Activated T-cell treated with anti-CD3 and anti-CD28 coated beads for 4 hours (primary cell): ENCODE results near the gene DDX53.

ENCODE experiments used
- DNase-seq: peaks from one replicate; pipeline ENCODE4 v3.0.0-alpha.2; 2020

The DDX53 gene

GRCh38 chrX:22999696-23000223 is at the start of gene DDX53:
Gene DDX53, plus strand, starts transcription at chrX:22999960. Its CDS starts 98 bp downstream, at chrX:23000058.
- no peak for DNase-seq

DNA sequence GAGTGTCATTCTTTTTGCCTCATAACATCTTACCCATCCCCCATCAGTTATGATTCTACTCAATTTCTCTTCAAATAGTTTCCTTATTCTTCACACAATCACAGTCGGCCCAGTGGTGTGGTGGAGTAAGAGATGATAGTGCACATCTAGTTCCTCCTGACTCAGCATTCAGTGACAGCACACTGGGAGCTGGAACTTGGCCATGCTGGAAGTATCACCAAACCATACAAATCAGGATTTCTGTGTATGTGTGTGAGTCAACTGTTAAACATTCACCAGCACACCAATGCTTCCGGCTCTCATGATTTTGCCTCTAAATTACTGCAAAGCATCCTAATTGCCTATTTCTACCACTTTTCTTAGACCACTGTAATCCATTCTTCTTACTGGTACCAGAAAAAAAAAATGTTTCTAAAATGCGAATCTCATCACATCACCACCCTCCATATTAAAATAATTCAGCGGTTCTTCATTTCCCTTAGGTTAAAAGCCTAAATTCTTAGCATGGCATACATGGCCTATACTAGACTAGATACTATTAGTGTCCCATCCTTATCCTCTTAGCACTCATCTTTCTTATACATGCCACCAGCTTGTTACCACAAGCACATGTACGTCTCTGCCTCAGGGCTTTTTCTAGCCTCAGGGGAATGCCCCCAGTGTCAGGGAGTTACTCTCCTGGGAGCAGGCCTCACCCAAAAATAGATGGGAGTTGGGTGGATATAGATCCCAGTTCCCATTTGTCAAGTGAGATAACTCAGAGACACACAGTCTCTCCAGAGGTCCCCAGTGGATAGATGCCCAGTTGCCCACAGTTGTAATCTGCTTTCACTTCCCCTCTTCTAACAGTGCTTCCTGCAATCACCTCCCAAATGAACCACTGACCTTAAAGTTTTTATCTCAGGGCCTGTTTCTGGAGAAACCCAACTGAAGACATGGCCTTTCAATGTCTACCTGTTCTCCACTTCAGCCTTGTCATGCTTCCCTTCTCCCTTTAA is 49.2 kb upstream of the DDX53 start:
- no peak for DNase-seq

DNA sequence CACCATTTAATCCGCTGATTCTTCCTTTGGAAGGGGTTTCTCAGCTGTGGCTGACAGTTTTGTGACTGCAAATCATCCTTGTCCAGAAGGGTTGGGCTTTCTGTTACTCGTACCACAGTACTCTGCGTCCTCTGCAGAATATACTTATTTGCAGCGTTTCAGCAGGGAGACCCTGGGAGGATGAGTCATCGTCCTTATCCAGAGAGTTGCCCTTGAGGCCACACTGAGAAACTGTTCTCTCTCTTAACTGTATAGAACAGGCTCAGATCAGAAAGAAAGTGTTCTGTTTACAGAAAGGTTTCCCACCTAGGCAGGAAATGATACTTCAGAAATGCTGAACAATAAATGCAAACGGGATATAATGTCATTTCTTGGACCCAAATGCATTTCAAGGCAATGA is 47.8 kb upstream of the DDX53 start:
- DNase-seq: no peak

- DNase-seq: no peak
These were observed 41.5 kb upstream of the DDX53 start for GRCh38 chrX:22958250-22958649.

GRCh38 chrX:22959204-22959920 is 40.4 kb upstream of the DDX53 start:
- no peak for DNase-seq

- no peak for DNase-seq
These were observed 36.6 kb upstream of the DDX53 start for GRCh38 chrX:22963196-22963595.

- no peak for DNase-seq
These were observed 31.3 kb upstream of the DDX53 start for GRCh38 chrX:22968494-22968893.

DNA sequence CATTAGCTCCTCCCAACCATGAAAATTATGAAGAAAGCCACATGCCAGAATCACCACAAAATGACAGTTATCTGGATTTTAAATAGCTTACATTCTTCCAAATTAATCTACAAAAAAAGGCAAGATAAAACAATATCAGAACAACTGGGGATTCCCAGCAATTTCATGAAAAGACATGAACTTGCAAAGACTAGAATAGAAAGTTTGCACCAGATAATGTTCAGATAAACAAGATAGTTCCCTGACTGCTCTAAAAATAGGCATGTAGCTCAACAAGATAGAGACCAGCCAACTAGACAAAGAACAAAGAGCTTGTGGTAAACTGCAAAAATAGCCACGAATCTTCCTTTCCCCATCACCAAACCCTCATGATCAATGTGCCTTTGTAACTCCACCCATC is 30.3 kb upstream of the DDX53 start:
- DNase-seq: no peak

- no peak for DNase-seq
These were observed 28.9 kb upstream of the DDX53 start for GRCh38 chrX:22970861-22971260.

GRCh38 chrX:22974616-22975015 is 25.1 kb upstream of the DDX53 start:
- no peak for DNase-seq

DNA sequence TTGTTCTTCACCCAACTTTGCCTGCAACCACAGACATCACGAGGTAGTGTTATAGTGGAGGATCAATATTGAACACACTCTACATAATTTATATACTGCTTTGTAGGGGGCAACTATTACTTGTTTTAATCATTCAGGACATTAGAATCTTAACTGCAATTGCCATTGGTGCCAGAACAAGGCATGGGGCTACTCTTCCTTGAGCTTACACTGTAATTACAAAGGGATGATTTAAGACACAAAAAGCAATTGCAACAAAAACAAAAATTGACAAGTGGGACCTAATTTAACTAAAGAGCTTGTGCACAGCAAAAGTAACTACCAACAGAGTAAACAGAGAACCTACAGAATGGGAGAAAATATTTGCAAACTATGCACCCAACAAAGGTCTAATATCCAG is 24.0 kb upstream of the DDX53 start:
- no peak for DNase-seq

DNA sequence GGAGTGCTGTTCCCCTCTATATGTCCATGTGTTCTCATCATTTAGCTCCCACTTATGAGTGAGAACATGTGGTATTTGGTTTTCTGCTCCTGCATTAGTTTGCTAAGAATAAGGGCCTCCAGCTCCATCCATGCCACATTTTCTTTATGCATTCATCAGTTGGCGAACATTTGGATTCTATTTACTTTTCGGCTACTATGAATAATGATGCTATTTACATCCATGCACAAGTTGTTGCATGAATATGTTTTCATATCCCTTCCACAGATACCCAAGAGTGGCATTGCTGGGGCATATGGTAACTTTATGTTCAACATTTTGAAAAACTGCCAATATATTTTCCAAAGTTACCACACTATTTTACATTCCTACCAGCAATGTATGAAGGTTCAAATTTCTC is 13.8 kb upstream of the DDX53 start:
- DNase-seq: no peak

DNA sequence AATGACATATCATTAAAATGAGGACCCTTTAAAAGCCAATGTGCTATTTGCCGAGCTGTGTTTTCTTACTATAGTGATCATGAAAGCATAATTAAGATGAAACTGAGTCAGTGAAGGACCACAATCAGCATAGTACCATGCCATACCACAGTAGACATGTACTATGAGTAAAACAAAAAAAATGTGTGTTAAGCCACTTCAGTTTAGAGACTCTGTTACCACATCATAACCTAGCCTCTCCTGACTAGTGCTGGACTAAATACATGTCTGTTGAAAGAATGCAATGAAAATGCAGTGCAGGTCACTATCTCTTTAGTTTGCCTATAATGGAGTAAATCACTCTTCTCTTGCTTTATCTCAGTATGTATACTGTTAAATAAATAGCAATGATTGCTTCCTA is 12.3 kb upstream of the DDX53 start:
- DNase-seq: no peak

DNA sequence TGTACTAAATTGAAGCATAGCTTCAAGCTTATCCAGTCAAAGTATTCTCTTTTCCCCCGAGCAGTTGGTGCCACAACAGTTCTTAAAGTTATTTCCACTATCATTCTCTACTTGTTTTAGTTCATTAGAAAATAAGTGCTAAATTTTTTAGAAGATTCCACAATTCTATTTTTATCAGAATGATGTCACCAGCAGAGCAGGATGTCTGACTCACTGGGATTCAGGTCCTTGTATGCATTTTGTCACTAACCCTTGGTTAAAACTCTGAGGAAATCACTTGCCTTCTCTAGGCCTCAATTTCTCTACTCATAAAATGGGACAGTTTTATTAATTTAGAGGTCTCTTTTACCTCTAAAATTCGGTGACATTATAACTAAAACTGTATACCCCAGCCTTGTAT is 3.4 kb downstream of the DDX53 start:
- DNase-seq: no peak

- DNase-seq: no peak
These were observed 8.8 kb downstream of the DDX53 start for GRCh38 chrX:23008431-23009099.

DNA sequence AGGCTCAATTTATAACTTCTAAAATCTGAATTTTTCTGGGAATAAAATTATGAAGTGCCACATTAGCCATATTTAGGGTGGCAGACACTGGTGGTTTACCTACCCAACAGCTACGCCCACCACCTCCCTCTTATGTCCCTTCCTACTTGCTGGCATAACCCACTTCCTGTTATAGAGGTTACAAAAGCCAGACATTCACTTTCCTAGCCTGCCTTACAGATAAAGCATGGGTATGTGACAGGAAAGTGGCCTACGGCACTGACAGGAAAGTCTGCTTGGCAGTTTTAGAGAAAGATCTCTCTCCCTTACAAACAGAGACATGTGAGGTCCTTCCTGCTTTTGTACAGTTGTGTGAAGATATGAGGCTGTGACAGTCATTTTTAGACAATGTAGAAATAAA is 12.4 kb downstream of the DDX53 start:
- DNase-seq: no peak

GRCh38 chrX:23012636-23013035 is 12.9 kb downstream of the DDX53 start:
- DNase-seq: no peak

GRCh38 chrX:23013366-23013765 is 13.6 kb downstream of the DDX53 start:
- no peak for DNase-seq

DNA sequence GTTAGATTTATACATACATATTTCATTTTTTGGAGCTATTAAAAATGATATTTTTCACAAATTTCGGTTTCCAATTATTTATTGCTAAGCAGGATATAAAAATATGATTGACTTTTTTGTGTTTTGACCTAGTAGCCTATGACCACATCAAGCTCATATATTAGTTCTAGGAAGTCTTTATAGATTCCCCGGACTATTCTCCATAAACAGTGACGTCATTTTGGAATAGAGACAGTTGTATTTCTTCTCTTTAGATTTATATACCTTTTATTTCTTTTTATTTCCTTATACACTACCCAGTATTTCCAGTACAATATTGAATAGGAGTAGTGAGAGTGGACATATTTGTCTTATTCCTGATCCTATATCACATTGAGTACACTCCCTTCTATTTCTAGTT is 31.8 kb downstream of the DDX53 start:
- no peak for DNase-seq

- no peak for DNase-seq
These were observed 35.7 kb downstream of the DDX53 start for GRCh38 chrX:23035493-23035892.

GRCh38 chrX:23046443-23046842 is 46.7 kb downstream of the DDX53 start:
- no peak for DNase-seq

- no peak for DNase-seq
These were observed 49.2 kb downstream of the DDX53 start for GRCh38 chrX:23048806-23049573.
